SK-N-SH (cell line): ENCODE data around the gene KCNJ2. TPM values are rescaled to one million over a fixed set of nuclear protein-coding genes. Genes with fewer than 3 reads are reported as not detected.

Experiments
- CTCF ChIA-PET: fragments of 300-600, 350-600 bp; formaldehyde crosslinking; extraction: SDS; loops from one replicate; lab custom pipeline; 2021; lab: Yijun Ruan, JAX
- POLR2A ChIA-PET: fragments of 350-600 bp; sonication (Branson Sonifier 250); formaldehyde crosslinking; extraction: SDS; loops from one replicate; lab custom pipeline; 2020; ENCODE audit warnings: antibody characterized with exemption, inconsistent platforms; lab: Yijun Ruan, JAX
- DNase-seq: peaks from one replicate; pipeline ENCODE4 v3.0.0; 2012
- H2AFZ ChIP-seq: fragments of 200-600 bp; sonication (generic); 2 replicates; pipeline ENCODE4 v1.8.1; 2016; ENCODE audit warnings: antibody characterized with exemption, mild to moderate bottlenecking, low read depth
- H3F3A ChIP-seq: fragments of 200-600 bp; sonication (generic); replicated peaks from 2 replicates; pipeline ENCODE3; 2016; ENCODE audit warnings: antibody characterized with exemption, mild to moderate bottlenecking; ENCODE audit not compliant: insufficient read depth
- H3K27ac ChIP-seq, 2 experiments: fragments of 200-500 bp in 1 of 2; fragments of 200-600 bp in 1 of 2; sonication (Bioruptor generic) in 1 of 2; sonication (generic), shearing (Covaris generic) in 1 of 2; 2 replicates each; pipeline versions ENCODE4 v1.5.1 to v1.6.1; 2014 to 2016; ENCODE audit warnings: low read depth in 2 of 2, inconsistent platforms in 1 of 2, low read length in 1 of 2, mild to moderate bottlenecking in 1 of 2, mixed read lengths in 1 of 2
- H3K27me3 ChIP-seq: fragments of 200-600 bp; sonication (generic), shearing (Covaris generic); 2 replicates; pipeline ENCODE4 v1.6.1; 2016; ENCODE audit warnings: mixed run types; ENCODE audit not compliant: insufficient read depth
- H3K36me3 ChIP-seq, 2 experiments: fragments of 200-500 bp in 1 of 2; fragments of 200-600 bp in 1 of 2; sonication (Bioruptor generic) in 1 of 2; sonication (generic) in 1 of 2; replicated peaks in 1 of 2; 2 replicates each; pipeline versions ENCODE3 to v1.5.1; 2014 to 2016; ENCODE audit warnings: low read length in 1 of 2, mild to moderate bottlenecking in 1 of 2; ENCODE audit not compliant: insufficient read depth in 2 of 2, control insufficient read depth in 1 of 2
- H3K4me1 ChIP-seq, 2 experiments: fragments of 200-500 bp in 1 of 2; fragments of 200-600 bp in 1 of 2; sonication (Bioruptor generic) in 1 of 2; sonication (generic), shearing (Covaris generic) in 1 of 2; 2 replicates each; pipeline versions ENCODE4 v1.5.1 to v1.6.1; 2014 to 2016; ENCODE audit warnings: low read depth in 1 of 2, low read length in 1 of 2, mixed run types in 1 of 2; ENCODE audit not compliant: insufficient read depth in 2 of 2, control insufficient read depth in 1 of 2
- H3K4me2 ChIP-seq: fragments of 200-600 bp; sonication (generic), shearing (Covaris generic); 2 replicates; pipeline ENCODE4 v1.6.1; 2017; ENCODE audit warnings: mixed run types
- H3K4me3 ChIP-seq, 2 experiments: fragments of 200-500 bp in 1 of 2; fragments of 200-600 bp in 1 of 2; sonication (Bioruptor generic) in 1 of 2; sonication (generic), shearing (Covaris generic) in 1 of 2; 2 replicates each; pipeline versions ENCODE4 v1.5.1 to v1.8.1; 2014 to 2016; ENCODE audit warnings: low read depth in 2 of 2, inconsistent platforms in 1 of 2, low read length in 1 of 2, mild to moderate bottlenecking in 1 of 2, mixed read lengths in 1 of 2, moderate library complexity in 1 of 2
- H3K79me2 ChIP-seq: fragments of 200-600 bp; sonication (generic); 2 replicates; pipeline ENCODE4 v1.8.1; 2017; ENCODE audit warnings: mild to moderate bottlenecking; ENCODE audit not compliant: insufficient read depth
- H3K9ac ChIP-seq: fragments of 200-600 bp; sonication (generic); 2 replicates; pipeline ENCODE4 v1.6.1; 2017; ENCODE audit warnings: mixed run types
- H3K9me2 ChIP-seq: fragments of 200-600 bp; sonication (generic); 2 replicates; pipeline ENCODE4 v1.6.1; 2017; ENCODE audit warnings: mixed run types
- H3K9me3 ChIP-seq: fragments of 200-600 bp; sonication (generic); 2 replicates; pipeline ENCODE4 v1.6.1; 2017; ENCODE audit warnings: mixed run types, mild to moderate bottlenecking, moderate library complexity
- H4K20me1 ChIP-seq: fragments of 200-600 bp; sonication (generic); 2 replicates; pipeline ENCODE4 v1.6.1; 2017; ENCODE audit warnings: mild to moderate bottlenecking, mixed run types; ENCODE audit not compliant: insufficient read depth
- CHD2 ChIP-seq: fragments of 150-350 bp; IDR thresholded peaks from 2 replicates; pipeline ENCODE4 v1.6.1; 2018; ENCODE audit warnings: low read length; ENCODE audit not compliant: partially characterized antibody
- EP300 ChIP-seq, 2 experiments: IDR thresholded peaks; 2 replicates each; pipeline versions ENCODE4 v1.4.0 to v1.6.1; 2012; ENCODE audit warnings: borderline replicate concordance in 1 of 2, low read depth in 1 of 2, low read length in 1 of 2
- EZH2phosphoT487 ChIP-seq: fragments of 200-600 bp; sonication (generic); IDR thresholded peaks from 2 replicates; pipeline ENCODE4 v1.6.1; 2017; ENCODE audit warnings: low read depth, mixed run types, mild to moderate bottlenecking, antibody characterized with exemption, moderate library complexity, borderline replicate concordance
- FOXJ3 ChIP-seq: sonication (generic); formaldehyde crosslinking; IDR thresholded peaks from 2 replicates; pipeline ENCODE4 v1.5.1; 2020; ENCODE audit warnings: mild to moderate bottlenecking, missing genetic modification reagents
- FOXM1 ChIP-seq: IDR thresholded peaks from 2 replicates; pipeline ENCODE4 v1.4.0; 2012; ENCODE audit warnings: low read depth, mild to moderate bottlenecking
- JUND ChIP-seq: IDR thresholded peaks from 2 replicates; pipeline ENCODE4 v1.4.0; 2012
- MEF2A ChIP-seq: IDR thresholded peaks from 2 replicates; pipeline ENCODE4 v1.4.0; 2012; ENCODE audit warnings: low read depth, borderline replicate concordance
- NRF1 ChIP-seq: IDR thresholded peaks from 2 replicates; pipeline ENCODE4 v1.6.1; 2012; ENCODE audit warnings: low read depth, mild to moderate bottlenecking, low read length
- RCOR1 ChIP-seq: fragments of 150-350 bp; IDR thresholded peaks from 2 replicates; pipeline ENCODE4 v1.6.1; 2017; ENCODE audit warnings: antibody characterized with exemption, low read length
- SMC3 ChIP-seq: IDR thresholded peaks from 2 replicates; pipeline ENCODE4 v1.6.1; 2012; ENCODE audit warnings: low read depth, low read length, improper control_type of control experiment
- TCF12 ChIP-seq: IDR thresholded peaks from 2 replicates; pipeline ENCODE4 v1.4.0; 2012
- WGBS: methylation state at CpG from one replicate; pipeline ENCODE4 v1.1.6; 2017; ENCODE audit warnings: low lambda C conversion rate; 5-methylcytosine and 5-hydroxymethylcytosine counted together
- polyA plus RNA-seq, 3 experiments: library from polyadenylated mRNA; depleted of rRNA; stranded (reverse); fragments of >200 nt; gene quantifications; 2 replicates each; pipeline ENCODE4 v1.2.3, GENCODE V29; 2012
- TF ChIP-seq, protein P1 (sequence below): IDR thresholded peaks from 2 replicates; pipeline ENCODE4 v1.6.1; 2012; ENCODE audit warnings: mild to moderate bottlenecking, low read depth, low read length, moderate library complexity
- TF ChIP-seq, protein P2 (sequence below): IDR thresholded peaks from 2 replicates; pipeline ENCODE4; 2012
- TF ChIP-seq, protein P3 (sequence below): fragments of 150-350 bp; IDR thresholded peaks from 2 replicates; pipeline ENCODE4 v1.6.1; 2016; ENCODE audit warnings: mild to moderate bottlenecking, low read depth, low read length

KCNJ2 gene
- polyA plus RNA-seq, 1 of the 3 experiments (the other 2 are of a cell fraction) = 0.21 TPM

DNA sequence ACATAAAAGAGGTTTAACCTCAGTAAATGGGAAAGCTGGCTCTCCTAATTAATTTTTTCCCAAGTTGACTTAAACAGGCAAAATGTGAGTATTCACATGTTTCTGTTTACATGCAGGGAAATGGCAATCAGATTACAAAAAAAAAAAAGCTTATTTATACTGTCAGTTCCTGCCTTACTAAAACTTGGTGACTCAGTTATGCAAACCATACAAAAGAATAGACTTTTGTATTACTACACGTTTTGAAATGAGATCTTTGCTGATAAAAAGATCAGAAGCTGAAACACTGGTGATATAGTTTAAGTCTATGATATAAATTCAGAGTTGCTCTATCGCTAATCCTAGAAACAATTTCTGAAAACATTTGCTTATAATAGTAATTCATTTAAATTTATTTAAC is 9.4 kb upstream of the KCNJ2 start (continued):
- TF ChIP-seq, protein P1, sequence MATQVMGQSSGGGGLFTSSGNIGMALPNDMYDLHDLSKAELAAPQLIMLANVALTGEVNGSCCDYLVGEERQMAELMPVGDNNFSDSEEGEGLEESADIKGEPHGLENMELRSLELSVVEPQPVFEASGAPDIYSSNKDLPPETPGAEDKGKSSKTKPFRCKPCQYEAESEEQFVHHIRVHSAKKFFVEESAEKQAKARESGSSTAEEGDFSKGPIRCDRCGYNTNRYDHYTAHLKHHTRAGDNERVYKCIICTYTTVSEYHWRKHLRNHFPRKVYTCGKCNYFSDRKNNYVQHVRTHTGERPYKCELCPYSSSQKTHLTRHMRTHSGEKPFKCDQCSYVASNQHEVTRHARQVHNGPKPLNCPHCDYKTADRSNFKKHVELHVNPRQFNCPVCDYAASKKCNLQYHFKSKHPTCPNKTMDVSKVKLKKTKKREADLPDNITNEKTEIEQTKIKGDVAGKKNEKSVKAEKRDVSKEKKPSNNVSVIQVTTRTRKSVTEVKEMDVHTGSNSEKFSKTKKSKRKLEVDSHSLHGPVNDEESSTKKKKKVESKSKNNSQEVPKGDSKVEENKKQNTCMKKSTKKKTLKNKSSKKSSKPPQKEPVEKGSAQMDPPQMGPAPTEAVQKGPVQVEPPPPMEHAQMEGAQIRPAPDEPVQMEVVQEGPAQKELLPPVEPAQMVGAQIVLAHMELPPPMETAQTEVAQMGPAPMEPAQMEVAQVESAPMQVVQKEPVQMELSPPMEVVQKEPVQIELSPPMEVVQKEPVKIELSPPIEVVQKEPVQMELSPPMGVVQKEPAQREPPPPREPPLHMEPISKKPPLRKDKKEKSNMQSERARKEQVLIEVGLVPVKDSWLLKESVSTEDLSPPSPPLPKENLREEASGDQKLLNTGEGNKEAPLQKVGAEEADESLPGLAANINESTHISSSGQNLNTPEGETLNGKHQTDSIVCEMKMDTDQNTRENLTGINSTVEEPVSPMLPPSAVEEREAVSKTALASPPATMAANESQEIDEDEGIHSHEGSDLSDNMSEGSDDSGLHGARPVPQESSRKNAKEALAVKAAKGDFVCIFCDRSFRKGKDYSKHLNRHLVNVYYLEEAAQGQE = no peak

DNA sequence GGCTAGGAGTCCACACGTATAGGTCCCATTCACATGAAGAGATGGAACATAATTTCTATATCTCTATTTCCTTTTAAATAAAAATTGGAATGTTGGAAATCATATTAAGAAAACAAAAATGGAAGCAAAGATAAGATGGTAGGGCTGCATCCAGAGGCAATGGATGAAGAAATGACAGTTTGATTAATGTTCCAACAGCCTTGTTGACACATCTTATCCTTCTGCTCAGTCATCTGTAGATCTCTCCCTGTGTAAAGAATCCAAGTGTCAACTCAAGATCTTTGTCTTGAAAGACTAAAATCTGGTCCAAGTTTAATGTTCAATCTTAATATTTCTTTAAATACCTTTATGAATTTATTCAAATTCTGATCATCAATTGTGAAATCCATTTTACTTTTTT is 7.8 kb upstream of the KCNJ2 start:
- WGBS = 89% methylated on average over 1 of the region's 1 CpG
- H3K27me3 ChIP-seq = no peaks in the 10 kb centered on the region

DNA sequence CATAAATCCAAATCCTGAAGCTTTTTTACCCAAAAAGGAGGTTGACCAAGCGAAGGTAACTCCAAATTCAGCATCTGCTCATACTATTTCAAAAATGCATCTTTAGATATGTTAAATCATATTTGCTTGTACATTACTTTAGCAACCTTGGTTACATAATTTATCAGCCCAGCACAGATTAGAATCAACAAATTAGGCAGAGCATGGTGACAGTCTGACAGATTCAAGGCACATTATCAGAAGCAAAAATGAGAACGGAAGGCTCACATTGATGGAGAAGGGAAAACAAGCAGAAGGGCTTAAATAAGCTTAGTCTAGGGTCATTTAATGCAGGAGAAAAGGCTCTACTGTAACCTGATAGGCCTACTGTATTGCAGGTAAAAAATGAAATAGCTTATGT is 3.9 kb upstream of the KCNJ2 start:
- no peaks in the 10 kb centered on the region for H3F3A ChIP-seq
- H3K4me1 ChIP-seq = peaks cover 4 to 17% of the 10 kb centered on the region in 2 experiments; a peak in 3 of 4 replicates
- no peaks in the 10 kb centered on the region for H4K20me1 ChIP-seq
- no peak overlapping the region for H3K4me3 ChIP-seq
- no peaks in the 10 kb centered on the region for H3K9me3 ChIP-seq
- peaks cover 4% of the 10 kb centered on the region for H3K79me2 ChIP-seq
- no peaks in the 10 kb centered on the region for H3K9me2 ChIP-seq
- H3K36me3 ChIP-seq = no peaks in the 10 kb centered on the region
- H3K9ac ChIP-seq = no peak overlapping the region
- H3K27me3 ChIP-seq = no peaks in the 10 kb centered on the region
- no peak overlapping the region for H3K4me2 ChIP-seq
- no peak for DNase-seq
- 58% methylated on average over 2 of the region's 2 CpGs for WGBS
- no peak overlapping the region for H3K27ac ChIP-seq
- ChIA-PET POLR2A (no interaction called here), CTCF (interaction anchor here (0.6 to 4.0 kb wide), 5 partner anchors 7 to 558 kb away, joined by 3 to 32 read pairs (median 4); no protein-coding TSS in a partner anchor)
- no peak overlapping the region for H2AFZ ChIP-seq
- TF ChIP-seq EZH2phosphoT487 (no peak), MEF2A (no peak), FOXJ3 (CRISPR knock-in tag) (no peak), SMC3 (no peak), CHD2 (no peak), JUND (no peak), EP300 (IDR thresholded peaks at IDR 0.05; ENCODE audit: borderline replicate concordance in 1 of 2, low read depth in 1 of 2, low read length in 1 of 2) (peak in 1 of 2 experiments; percentile 63; a peak in 2 of 4 replicates), RCOR1 (peak; percentile 68), TCF12 (no peak)
- TF ChIP-seq, protein P1 = no peak
- TF ChIP-seq, protein P2, sequence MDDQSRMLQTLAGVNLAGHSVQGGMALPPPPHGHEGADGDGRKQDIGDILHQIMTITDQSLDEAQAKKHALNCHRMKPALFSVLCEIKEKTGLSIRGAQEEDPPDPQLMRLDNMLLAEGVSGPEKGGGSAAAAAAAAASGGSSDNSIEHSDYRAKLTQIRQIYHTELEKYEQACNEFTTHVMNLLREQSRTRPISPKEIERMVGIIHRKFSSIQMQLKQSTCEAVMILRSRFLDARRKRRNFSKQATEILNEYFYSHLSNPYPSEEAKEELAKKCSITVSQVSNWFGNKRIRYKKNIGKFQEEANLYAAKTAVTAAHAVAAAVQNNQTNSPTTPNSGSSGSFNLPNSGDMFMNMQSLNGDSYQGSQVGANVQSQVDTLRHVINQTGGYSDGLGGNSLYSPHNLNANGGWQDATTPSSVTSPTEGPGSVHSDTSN = no peak

More for the DNA sequence above, 7.8 kb upstream of the KCNJ2 start:
- H3K4me1 ChIP-seq = peaks cover 10 to 14% of the 10 kb centered on the region in 2 experiments; a peak in 3 of 4 replicates
- no peaks in the 10 kb centered on the region for H3K79me2 ChIP-seq
- POLR2A ChIA-PET = no interaction called here
- H3K9me2 ChIP-seq = no peaks in the 10 kb centered on the region
- TF ChIP-seq FOXM1 (no peak), NRF1 (no peak), CHD2 (no peak), RCOR1 (no peak)
- TF ChIP-seq, protein P3, sequence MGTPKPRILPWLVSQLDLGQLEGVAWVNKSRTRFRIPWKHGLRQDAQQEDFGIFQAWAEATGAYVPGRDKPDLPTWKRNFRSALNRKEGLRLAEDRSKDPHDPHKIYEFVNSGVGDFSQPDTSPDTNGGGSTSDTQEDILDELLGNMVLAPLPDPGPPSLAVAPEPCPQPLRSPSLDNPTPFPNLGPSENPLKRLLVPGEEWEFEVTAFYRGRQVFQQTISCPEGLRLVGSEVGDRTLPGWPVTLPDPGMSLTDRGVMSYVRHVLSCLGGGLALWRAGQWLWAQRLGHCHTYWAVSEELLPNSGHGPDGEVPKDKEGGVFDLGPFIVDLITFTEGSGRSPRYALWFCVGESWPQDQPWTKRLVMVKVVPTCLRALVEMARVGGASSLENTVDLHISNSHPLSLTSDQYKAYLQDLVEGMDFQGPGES = no peak
- TF ChIP-seq, all 33 proteins: peak for 0
- Histone ChIP-seq H3K4me2 (no peak overlapping the region), H3F3A (no peaks in the 10 kb centered on the region), H3K36me3 (no peaks in the 10 kb centered on the region), H2AFZ (no peak overlapping the region), H4K20me1 (no peaks in the 10 kb centered on the region), H3K9ac (no peak overlapping the region), H3K4me3 (no peak overlapping the region), H3K27ac (no peak overlapping the region), H3K9me3 (no peaks in the 10 kb centered on the region)
- CTCF ChIA-PET = interaction anchor here (1.1 to 1.2 kb wide), 2 partner anchors 11 to 554 kb away, joined by 3 to 4 read pairs; no protein-coding TSS in a partner anchor
- DNase-seq = no peak
